Stimulated activated CD8-positive, alpha-beta memory T cell treated with anti-CD3 and anti-CD28 coated beads, Interleukin-4, amount 100 ng/mL, for 1 hour (primary cell): ENCODE measurements around the gene L3MBTL3.
"Not testable (repeated sequence)": the region's sequence is repeated elsewhere in the genome, so short reads cannot be mapped to it uniquely, and the experiment has no call there.

ENCODE experiments used
- DNase-seq, 2 donors: peaks; one replicate each; pipeline ENCODE4 v3.0.0-alpha.2; 2020; ENCODE audit warnings: low read depth in 2 of 2, low spot score in 1 of 2

L3MBTL3 gene

GRCh38 chr6:130136798-130137197, 118.4 kb downstream of the L3MBTL3 start:
- DNase-seq = no peak

- no peak for DNase-seq
Measured at GRCh38 chr6:130138116-130138908, 119.9 kb downstream of the L3MBTL3 start.

- no peak for DNase-seq
Measured at GRCh38 chr6:130138909-130139242, 120.5 kb downstream of the L3MBTL3 start.

- no peak for DNase-seq
Measured at GRCh38 chr6:130140084-130140483, 121.7 kb downstream of the L3MBTL3 start.

- no peak for DNase-seq
Measured at GRCh38 chr6:130143709-130144108, 125.3 kb downstream of the L3MBTL3 start.

DNA sequence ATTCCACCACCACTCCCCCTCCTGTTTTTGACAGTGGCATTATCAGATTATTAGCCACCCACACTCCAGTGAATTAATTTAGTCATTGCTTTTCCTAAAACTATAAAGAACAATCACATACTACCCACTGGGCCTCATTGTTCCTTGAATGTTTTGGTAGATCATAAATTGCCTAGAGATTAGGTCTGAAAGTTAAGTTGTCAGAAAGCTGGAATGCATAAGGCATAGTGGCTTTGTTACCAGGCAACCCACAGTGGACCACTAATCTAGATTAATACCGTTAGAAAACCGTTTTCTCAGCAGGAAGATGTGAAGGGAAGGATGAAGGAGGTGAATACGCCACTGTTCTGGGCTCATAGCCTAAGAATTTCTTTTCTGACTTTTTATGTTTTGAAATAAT, 128.7 kb downstream of the L3MBTL3 start:
- DNase-seq = no peak

DNA sequence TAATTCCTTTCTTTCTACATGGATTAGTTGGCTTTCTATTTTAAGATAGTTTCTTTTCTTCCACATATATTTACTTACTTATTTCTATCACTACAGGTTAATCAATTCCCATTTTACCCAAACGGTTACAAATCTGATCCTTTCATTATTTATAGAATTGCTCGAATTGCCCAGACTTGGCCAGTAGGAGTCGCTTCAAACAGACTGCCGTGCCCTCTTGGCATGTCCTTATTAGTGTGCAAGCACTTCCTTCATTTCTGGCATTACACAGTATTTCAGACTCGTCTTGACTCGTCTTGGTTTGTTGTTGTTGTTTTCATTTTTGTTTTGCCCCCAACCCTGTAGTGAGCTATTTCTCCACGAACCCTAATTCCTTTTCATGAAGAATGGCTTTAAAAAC, 129.8 kb downstream of the L3MBTL3 start:
- no peak for DNase-seq

DNA sequence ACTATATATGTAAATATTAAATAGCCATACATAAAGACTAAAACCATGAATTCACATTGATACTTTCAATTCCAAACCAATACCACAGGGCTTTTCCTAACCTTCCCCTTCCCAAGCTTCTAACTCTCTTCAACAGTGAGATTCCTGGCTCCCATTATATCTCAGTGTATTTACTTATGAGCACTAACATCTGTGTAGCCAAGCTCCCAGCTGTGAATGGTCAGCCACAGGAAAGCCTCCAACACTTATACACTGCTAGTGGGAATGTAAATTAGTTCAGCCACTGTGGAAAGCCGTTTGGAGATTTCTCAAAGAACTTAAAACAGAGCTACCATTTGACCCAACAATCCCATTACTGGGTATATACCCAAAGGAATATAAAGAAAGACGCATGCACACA, 130.6 kb downstream of the L3MBTL3 start:
- DNase-seq = not testable (repeated sequence)

GRCh38 chr6:130150906-130151305, 132.5 kb downstream of the L3MBTL3 start:
- DNase-seq = no peak

DNA sequence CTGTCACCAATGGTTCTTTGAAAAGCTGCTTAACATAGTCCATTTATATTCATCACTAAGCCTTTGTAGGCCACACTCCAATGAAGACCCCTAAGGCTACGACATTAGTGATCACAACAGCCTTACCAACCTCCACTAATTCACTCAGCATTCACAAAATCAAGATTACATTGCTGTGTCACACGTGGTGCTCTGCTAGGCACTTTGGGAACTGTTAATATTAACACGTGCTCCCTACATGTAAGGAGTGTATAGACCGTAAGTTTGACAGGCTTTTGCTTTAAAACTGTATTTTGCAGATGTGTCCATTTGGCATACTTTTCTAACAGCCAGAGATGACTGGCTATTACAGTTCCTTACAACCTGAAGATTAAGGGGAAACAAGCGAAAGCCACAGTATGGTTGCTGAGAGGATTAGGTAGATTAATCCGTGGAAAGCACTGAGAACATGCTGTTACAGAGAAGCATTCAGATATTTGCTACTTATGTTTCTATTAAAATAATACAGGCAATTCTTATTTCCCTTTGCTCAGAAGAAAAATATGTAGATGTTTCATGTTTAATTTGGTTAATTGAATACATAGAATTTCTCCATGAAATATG, 134.6 kb downstream of the L3MBTL3 start:
- DNase-seq = no peak

DNA sequence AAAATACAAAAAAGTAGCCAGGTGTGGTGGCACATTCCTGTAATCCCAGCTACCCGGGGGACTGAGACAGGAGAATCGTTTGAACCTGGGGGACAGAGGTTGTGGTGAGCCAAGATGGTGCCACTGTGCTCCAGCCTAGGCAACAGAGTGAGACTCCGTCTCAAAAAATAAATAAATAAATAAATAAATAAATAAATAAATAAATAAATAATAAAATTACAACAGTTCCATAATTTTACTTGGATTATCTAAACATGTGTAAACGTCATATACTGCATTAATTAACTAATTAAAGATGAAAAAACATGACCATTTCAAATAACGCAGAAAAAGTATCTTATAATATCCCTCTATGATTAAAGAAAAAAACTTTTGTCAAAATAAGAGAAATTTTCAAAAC, 138.5 kb downstream of the L3MBTL3 start:
- no peak for DNase-seq

DNA sequence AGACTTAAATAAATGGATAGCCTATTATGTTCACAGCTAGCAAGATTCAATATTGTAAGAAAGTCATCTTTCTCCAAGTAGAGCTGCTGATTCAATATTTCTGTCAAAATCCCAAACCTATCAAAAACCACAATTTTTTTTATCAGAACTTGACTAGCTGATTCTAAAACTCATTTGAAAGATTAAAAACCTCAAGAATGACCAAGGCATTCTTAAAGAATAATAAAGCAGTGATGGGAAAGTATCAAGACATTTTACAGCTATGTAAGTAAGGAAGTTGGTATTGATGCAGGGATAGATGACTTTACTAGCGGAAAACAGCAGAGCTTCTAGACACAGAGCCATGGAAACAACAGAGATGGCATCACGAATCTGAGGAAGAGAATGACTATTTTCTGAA, 139.7 kb downstream of the L3MBTL3 start:
- DNase-seq = no peak

DNA sequence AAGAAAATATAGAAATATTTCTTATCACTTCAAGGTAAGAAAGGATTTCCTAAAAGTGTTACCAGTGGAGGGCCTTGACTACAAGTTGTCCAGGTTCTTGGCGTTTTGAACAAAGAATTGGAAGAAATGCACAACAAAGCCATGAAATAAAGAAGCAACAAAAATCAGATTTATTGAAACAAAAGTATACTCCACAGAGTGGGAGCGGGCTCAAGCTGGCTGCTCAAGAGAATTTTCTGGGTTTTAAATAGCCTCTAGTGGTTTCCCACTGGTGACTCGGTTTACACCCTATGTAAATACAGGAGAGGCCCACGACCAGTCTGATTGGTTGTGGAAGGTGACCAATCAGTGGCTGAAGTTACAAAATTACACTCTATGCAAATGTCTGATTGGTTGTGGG, 140.2 kb downstream of the L3MBTL3 start:
- no peak for DNase-seq

DNA sequence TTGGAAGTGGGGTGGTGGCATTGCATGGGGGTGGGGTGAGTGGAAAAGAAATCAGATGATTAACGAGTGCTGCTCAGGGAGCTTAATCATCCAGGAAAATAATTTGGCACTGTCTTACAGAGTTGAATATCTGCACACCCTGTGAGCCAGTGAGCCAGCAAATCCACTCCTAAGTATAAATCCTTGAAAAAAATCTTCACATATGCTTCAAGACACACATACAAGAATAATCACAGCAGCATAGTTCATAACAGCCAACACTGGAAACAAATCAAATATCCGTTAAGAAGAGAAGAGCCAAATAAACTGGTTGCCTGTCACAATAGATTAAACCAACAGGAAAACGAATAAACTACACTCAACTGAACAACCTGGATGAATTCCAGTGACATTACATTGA, 141.6 kb downstream of the L3MBTL3 start:
- DNase-seq = no peak

DNA sequence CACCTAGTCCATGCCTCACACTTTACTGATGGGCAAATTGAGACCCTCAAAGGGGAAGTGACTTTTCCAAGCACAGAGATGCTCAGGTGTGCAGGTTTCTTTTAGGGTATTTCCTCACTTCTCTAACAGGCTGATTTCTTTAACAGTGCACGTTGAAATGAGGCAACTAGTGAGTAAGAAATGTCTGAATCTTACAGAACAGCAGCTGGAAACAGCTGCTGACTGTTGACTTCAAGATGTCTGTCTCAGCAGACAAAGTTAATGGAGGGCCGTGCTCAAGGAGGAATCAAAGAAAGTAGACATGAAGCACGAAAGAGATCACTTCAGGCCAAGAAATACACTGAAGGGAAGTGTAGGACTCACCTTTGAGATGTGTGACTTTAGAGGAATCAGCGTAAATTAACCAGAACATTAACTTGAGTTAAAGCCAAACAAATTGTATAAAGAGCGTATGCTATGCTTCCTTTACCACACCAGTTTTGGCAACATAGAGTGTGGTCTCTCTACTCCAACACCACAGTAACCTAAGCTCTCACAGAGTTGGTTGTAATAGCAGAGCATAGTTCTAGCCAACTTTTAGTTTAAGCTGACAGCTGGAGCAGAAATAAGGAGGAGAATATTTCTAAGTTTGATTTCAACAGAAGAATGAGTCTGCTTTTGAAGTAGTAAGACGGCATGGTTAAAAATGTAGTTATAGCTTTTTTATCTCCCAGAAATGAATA, 143.5 kb downstream of the L3MBTL3 start:
- DNase-seq = no peak

DNA sequence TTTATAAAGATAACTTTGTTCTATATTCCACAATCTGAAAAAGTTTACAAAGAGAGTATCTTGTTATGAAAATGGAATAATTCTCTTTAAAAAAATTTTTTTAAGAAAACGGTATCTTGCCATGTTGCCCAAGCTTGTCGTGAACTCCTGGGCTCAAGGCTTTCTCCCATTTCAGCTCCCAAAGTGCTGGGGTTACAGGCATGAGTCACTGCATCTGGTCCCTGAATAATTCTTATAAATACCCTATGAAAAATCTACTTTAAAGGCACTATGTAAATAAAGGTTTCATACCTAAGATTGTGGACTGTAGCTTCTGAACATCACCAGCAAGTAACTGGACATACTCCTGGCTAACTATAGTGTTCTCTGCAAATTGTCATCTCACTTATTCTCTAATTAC, 144.0 kb downstream of the L3MBTL3 start:
- no peak for DNase-seq

- no peak for DNase-seq
Measured at GRCh38 chr6:130163266-130163665, 144.9 kb downstream of the L3MBTL3 start.

DNA sequence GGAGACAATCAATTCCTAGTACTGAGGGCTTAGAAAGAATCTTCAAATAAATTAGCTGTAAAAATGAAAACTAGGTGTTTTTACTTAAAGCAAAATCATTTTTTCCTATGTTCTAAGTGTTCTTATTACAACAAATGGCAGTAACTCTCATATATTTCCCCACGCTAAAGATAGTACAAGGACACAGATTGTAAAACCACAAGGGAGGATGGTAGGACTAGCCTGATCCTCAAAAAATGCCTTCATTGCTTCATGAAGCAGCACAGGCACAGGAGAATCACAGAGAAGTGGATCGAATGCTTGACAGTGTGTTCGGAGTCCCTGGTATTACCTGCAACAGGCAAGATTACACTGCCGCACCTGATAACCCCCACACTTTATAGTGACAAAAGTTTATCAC, 145.9 kb downstream of the L3MBTL3 start:
- no peak for DNase-seq

GRCh38 chr6:130167655-130168054, 149.3 kb downstream of the L3MBTL3 start:
- DNase-seq = no peak

- not testable (repeated sequence) for DNase-seq
Measured at GRCh38 chr6:130170160-130170559, 151.8 kb downstream of the L3MBTL3 start.

- DNase-seq = not testable (repeated sequence)
Measured at GRCh38 chr6:130173377-130174004, 155.1 kb downstream of the L3MBTL3 start.

GRCh38 chr6:130176378-130176777, 158.0 kb downstream of the L3MBTL3 start:
- DNase-seq = no peak
